GDM1 (cell line): ENCODE data around the gene DGKD.

ENCODE experiments used
- DNase-seq: peaks from one replicate; lab custom pipeline; 2025; lab: John Stamatoyannopoulos, UW

Gene DGKD

DNA sequence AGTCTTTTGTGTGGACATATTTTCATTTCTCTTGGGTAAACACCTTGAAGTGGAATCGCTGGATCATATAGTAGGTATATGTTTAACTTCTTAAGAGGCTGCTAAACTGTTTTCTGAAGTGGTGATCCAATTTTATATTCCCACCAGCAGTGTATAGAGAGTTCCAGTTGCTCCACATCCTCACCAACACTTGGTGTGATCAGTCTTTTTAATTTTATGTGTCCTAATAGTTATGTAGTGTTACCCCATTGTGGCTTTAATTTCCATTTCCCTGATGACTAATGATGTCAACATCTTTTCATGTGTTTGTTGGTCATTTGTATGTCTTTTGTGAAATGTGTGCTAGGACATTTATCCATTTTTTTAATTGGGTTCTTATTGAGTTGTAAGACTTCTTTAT, 56.9 kb downstream of the DGKD start:
- no peak for DNase-seq

DNA sequence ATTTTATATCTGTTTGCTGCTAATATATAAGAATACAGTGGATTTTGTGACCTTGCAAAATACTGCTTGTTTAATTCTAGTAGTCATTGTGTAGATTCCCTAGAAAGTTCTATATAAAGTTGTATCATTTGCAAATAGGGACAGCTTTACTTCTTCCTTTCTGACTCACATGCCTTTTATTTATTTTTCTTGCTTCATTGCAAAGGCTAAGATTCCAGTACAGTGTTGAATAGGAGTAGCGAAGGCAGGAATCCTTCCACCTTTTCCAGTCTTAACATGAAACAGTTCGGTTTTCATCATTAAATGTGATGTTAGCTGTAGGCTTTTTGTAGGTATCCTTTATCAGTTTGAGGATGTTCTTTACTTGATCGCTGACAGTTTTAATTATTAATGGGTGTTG, 58.1 kb downstream of the DGKD start:
- DNase-seq: no peak

DNA sequence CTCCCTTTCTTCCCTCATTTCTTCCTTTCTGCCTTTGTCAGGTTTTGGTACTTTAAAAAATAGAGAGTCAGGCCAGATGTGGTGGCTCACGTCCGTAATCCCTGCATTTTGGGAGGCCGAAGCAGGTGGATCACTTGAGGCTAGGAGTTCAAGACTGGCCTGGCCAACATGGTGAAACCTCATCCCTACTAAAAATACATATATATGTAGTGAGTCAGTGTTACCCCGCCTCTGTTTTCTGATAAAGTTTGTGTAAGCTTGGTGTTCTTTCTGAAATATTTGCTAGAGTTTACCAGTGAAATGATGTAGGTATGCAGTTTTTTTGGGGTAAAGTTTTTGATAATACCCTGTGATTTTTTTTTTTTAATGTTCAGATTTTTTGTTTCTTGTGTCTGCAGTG, 58.8 kb downstream of the DGKD start:
- no peak for DNase-seq

DNA sequence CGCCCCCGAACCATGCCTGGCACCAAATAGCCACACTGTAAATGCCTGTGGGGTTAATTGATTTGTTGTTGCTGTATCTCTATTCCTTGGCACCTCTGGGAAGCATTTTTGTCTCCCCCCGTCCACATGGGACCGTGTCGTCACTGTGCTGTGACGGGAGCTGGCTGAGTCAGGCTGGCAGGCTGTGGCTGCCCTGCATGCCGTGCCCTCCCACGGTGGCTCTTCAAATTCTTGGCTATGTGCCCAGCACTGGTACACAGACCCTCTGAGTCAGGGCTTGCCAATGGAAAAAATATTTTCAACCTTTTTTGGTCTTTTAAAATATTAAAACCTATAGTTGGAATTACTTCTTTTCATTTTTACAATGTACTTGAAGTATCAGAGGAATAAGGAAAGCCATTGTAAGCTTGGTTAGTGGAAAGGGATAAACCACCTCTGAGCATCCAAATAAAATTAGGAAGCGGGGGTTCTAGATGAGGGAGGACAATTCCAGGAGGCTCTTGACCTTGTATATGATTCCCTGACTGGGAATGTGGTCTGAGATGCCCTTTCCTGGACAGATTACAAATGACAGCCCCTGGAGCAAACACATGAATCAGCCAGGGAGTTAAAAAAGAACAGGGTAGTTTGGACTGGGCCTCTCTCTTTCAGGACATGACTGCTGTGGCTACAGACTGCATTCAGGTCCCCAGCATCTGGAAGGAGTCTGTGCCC, 59.4 kb downstream of the DGKD start:
- DNase-seq: no peak

DNA sequence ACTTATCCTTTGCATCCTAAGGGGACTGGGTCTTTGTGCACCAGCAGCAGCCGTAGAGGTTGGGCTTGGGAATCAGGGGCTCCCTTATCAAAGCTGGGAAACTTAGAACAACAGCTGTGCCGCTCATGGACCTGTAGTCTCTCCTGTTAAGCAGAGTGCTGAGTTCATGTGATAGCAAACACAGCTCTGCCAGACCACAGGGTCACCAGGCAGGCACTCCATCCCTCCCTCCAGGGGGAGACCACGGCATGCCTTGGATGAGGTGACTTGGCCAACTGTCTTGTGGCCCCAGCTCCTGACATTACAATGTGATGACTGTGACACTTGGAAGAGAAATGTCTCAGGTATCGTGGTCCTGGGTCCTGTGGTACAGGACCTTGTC, 60.0 kb downstream of the DGKD start:
- no peak for DNase-seq

DNA sequence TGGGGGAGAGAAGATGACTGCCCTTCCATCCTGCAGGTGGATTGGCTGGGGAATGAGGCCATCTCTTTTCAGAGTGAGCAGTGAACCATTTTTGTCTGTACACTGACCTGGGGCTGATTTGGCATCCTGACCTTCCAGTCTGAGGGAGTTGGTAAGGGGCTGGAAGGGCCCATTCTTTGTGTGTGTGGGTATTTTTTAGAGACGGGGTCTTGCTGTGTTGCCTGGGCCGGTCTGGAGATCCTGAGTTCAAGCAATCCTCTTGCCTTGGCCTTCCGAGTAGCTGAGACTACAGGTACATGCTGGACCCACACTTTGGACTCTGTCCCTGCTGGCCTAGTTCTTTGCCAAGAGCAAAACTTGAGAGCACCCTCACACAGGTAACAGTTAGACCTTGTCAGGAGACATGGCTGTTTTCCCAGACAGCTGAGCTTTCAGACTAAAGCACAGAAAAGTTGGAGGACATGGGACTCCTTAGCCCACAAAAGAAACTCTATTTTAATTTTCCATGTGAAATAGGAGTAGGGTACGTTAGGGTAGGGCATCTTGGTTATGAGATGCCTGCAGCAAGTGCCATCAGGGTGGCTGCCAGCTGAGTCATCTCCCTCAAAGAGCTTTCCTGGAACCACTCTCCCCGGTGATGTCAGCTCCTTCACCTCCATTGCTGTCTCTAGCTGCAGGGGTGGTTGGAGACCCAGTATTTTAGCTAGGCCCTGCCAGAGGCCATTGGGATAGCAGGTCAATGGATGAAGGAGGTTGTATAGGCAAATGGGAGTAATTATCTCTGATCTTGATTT, 60.7 kb downstream of the DGKD start:
- DNase-seq: no peak

DNA sequence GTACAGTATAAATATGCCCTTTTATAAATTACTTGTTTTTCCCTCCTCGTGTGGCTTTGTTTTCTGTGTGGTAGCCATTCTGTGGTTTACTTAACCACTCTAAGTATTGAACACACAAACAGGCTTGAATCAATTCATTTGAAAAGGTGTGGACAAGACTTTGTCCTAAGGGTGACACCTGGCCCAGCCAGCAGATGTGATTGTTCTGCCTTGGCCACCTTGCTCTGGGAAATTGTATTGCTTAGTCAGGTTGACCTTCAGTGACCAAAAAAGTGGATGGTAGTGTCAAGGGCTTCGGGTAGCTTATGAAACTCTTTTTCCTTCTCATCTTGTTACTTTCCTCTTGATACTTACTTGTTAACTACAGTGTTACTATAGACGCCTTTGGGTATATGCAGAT, 61.9 kb downstream of the DGKD start:
- DNase-seq: no peak

DNA sequence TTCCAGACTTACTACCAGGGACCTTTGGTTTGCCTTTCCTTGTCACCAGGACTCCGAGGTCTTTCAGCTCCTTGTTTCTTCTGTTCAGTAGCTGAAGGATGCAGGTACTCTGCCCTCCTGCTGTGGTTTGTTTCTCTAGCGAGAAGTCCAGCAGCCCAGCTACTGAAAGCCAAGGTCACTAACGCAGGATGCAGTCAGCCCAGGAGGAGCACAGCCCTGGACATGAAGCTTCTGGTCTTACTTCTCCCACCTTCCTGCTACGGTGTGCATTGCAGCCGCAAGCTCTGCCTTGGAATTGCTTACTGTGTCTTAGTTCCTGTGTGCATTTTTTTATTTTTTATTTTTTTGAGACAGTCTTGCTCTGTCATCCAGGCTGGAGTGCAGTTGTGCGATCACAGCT, 62.4 kb downstream of the DGKD start:
- no peak for DNase-seq

DNA sequence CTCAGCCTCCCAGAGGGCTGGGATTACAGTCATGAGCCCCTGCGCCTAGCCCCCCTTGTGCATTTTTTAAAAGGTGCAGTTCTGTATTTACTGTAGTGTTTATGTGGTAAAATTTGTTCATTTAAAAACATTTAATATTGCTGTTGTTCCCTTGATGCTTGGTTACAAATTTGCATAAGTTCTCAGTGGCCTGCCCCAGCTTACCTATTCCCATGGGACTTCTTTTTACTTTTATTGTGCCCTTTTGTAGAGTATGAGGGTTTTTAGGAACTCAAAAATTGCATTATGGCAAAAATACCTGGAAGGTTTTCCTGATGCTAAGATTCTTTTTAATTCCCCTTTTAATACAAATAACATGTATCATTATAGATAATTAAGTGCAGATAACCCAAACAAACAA, 63.0 kb downstream of the DGKD start:
- DNase-seq: no peak

DNA sequence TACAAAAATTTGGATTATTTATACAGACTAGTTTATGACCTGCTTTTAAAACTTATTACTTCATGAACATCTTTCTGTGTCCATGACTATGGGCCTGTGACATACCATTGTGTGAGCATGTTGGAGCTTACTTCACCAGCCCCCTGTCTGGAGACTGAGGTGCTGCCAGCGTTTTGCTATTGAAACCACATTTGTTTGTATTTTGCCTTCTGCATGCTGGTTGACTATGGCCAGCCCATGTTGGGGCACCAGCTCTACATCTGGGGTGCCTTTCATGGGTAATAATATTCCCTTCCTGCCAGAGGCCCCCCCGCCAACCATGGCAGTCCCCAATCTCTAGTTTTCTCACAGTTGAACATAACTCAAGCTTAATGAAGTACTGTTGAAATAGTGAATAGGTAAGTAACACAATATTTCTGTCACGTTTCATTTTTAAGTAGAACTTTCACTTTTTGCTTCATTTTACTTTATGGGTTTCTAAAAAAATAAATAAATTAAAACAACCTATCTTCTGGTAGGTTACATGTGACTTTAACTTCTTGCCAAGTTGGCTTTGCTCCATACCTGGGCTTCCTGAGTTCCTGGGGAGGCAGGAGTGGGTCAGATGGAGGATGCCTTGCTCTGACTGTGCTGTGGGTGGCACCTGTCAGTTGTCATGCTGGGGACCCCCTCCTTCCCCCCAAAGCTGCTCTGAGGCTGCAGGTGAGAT, 63.9 kb downstream of the DGKD start:
- DNase-seq: no peak

DNA sequence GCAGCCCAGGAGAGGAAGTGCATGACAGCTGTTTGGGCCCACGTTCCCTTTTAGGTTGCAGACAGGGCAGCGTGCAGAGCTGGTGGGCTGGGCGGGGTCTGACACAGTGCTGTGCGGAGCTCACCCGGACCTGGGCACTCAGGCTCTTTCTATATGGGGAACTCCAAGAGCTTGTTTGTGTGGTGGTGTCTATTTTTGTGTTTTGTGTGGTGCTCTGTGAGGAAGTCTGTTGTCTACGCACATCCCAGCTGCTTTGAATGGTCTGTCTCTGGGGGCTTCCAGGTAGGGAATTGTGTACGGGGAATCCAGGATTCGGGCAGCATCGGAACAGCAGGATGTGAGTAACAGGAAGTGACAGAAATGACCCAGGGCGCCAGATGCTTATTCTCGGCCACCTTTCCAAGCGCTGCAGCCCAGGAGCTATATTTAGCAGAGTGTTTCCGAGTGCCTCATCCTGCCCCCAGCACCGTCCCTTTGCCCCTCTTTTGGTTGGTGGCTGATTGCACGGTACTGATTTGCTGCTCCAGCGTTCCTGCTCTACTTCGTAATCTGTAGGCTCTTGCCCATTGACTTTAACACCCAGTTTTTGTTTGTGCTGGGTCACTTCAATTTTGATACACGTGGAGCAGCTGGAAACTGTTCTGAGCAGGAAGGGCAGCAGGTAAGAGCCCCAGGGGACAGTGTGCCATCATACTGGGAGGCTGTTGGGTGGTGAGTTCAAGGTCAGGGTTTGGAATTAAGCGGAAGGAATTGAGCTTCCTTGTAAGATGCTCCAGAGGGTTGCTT, 64.7 kb downstream of the DGKD start:
- no peak for DNase-seq

DNA sequence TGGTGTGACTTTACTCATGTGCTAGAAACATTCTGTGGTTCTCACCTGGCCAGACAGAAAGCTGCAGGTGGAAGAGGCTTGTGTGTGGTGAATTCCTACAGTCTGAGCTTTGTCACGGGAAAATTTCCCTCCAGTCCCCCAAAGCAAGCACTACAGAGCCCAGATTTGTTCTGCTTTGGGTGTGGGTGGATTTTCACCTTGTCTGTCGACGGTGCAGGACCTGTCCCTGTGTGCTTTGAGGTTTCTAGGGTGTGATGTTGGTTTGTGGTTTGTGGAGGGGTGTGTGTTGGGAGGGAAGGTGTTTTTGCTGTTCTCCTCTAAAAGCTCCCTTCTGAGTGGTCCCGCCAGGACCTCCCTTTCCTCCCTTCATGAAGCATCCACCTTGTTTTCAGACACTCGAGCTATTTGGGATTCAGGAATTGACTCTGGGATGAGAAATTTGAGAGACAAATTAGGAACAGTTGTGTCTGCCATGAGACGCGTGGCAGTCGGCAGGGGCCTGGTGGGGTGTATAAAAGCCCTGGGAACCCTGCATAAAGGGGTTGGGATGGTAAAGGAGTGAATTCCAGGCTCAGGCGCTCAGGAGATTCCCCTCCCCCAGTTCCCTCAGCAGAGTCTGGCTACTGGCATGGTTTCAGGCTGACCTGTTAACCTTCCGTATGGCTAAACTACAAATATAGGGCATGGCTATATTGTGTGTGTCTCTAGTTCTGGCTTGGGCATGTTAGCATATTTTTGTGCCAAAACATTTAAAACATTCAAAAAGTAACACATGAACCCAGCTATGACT, 65.5 kb downstream of the DGKD start:
- DNase-seq: no peak

DNA sequence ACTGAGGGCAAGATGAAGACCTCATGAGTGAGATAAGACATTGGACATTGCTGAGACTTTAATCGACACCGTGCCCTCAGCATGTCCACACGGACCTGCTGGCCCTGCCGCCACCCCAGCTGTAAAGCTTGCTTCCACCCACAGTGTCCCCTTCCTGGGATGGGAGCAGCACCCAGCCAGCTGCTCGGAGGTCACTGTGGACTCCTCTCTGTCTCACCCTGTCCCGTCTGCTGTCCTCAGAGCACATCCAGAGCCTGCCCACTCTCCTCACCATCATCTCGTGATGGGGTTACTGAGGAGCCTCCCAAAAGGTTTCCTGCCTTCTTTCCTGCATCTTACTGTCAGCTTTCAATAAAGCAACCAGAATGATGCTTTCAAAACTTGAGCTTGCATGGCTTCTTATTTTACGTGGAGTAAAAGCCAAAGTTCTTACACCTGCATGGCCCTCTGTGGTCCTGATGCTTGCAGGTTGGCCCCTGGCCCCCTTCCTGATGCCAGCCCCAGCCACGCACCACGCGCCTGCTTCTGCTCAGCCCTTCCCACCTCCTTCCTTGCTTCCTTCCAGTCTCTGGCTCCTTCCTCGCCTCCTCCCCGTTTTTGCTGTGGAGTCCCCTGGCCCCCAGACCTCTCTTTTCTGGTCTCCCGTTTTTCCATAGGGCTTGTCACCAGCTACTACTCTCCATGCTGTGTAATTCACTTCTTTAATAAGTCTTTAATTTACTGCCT, 67.0 kb downstream of the DGKD start:
- no peak for DNase-seq

DNA sequence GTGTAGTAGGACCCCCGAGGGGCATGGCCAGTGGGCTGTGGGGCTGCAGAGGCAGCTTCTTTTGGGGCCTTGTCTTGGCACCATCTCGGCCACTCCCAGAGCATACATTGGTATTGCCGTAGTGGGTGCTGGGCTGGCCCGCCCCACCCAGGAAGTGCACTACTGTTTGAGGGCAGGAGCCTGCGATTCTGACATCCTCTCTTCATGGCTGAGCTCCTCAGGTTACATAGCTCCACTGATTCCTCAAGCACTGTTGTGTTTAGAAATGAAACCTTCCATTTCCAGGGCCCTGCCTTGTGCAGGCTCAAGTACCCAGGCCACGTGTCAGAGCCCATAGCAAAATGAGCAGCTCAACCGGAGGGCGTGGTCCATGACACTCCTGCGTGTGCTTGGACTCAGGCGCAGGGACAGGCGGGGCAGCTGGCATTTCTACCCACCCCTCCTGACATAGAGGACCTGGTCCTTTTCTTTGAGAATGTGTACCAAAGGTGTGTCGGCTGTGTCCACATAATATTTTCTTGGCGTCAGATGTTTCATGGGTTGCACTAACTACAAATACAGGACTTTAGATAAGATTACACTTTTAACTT, 67.9 kb downstream of the DGKD start:
- DNase-seq: no peak

DNA sequence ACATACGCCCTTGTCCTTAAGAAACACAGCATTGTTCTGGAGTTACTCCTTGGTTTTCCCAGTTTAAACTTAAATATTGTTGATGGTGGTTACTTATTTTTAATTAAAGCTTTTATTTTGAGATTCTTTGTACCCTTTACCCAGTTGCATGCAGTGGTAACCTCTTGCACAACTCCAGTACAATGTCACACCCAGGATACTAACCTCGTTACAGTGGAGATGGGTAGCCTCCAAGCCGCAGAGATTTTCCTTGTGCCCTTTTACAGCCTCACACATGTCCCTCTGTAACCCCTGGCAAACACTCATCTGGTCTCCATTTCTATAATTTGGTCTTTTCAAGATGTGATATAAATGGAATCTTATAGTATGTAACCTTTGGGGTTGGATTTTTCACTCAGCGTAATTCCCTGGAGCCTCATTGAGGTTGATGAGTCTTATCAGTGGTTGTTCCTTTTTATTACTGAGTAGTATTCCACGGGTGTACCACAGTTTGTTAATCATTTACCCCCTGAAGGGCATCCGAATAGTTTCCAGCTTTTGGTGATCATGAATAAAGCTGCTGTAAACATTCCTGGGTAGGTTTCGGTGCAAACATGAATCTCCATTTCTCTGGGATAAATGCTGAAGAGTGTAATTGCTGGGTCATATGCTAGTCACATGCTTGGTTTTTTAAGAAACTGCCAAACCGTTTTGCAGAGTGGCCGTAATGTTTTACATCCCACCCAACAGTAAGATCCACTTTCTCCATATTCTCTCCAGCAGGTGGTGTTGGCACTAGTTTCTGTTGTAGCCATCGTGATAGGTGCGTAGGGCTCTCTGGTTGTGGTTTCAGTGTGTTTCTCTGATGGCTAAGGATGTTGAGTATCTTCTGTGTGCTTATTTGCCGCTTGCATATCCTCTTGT, 68.6 kb downstream of the DGKD start:
- DNase-seq: no peak

DNA sequence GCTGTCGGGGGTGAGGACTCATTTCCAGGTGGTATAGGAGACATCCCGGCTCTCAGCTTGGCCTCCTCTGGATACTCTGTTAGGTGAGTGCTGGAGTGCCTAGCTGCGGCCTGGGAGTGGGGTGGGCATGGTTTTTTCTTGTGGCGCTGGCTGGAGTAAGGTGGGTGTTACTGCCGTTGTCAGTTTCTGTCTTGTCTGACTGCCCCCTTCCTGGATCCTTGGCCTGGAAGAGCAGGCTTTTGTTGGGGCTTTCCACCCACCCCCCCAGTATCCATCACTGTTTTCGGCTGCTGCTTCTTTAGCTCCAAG, 69.2 kb downstream of the DGKD start:
- DNase-seq: no peak

DNA sequence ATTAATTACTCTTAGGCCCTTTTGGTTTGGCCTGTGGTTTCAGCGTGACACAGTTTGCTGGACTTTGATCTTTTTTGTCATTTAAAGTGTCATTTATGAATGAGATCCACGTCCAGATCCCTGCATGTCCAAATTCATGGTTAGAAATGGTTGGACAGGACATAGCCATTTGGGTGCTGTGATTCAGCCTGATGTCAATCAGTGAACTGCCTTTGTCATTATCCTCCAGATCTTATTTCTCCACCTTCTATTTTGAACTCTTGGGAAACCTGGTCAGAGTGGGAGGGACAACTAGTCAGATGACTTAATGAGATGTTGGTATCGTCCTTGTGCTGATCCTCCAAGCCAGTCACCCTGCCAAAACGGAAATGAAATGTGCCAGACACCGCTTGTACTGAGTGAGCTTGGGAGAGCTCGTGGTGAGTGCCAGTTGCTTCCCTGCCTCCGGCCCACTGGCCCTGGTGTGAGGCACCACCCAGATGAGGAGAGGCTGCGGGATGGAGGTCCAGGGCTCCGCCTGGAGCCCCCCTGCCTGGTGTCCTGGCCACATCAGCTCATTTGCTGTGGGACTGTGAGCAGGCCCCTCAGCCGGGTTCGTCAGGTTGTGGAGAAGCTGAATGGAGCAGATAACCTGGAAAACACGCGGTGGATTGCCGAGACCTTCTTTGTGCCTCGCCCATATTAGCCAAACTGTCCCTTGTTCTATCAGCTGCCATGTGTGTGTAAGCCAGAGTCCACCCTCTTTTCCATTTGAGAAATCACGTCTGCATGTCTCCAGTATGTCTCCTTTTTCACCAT, 70.1 kb downstream of the DGKD start:
- DNase-seq: no peak

DNA sequence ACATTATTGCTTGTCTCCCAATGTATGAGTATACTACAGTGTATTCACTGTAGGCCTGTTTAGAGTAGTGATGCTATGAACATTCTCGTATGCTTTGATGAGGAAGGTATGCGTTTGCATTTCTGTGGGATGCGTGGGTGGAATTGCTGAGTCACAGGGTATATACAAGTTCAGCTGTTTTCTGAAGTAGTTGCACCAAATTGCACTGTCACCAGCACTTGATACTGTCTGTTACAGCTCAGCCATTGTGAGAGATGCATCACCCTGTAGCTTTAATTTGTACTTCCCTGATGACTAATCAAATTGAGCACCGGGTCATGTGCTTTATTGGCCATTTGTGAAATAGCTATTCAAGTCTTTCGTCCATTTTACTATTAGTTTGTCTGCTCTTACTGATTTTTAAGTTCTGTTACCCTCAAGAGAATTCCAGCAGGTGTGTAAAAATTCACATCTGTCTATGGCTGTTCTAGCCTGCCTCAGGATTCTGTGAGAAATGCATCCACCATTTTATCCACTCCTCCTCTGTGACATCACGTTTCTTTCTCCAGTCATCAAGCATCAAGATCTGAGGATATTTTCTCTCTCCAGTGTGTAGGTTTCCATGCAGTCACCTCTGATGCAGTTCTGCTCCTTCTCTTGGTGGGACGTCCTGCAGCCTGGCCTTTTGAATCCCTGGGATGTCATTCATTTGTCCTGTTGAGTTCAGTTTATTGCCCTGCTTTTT, 72.5 kb downstream of the DGKD start:
- no peak for DNase-seq
